Activated CD4-positive, alpha-beta T cell treated with anti-CD3 and anti-CD28 coated beads, Interleukin-2, amount 50 U/mL, for 16 hours (primary cell): ENCODE measurements around the gene NPC1L1.

ENCODE experiments used
- DNase-seq: peaks from one replicate; pipeline ENCODE4 v3.0.0-alpha.2; 2020

Gene NPC1L1

GRCh38 chr7:44541028-44541869, at the start of gene NPC1L1:
NPC1L1 (minus strand) TSS chr7:44541330; CDS start chr7:44541259, 71 bp downstream.
- no peak for DNase-seq

DNA sequence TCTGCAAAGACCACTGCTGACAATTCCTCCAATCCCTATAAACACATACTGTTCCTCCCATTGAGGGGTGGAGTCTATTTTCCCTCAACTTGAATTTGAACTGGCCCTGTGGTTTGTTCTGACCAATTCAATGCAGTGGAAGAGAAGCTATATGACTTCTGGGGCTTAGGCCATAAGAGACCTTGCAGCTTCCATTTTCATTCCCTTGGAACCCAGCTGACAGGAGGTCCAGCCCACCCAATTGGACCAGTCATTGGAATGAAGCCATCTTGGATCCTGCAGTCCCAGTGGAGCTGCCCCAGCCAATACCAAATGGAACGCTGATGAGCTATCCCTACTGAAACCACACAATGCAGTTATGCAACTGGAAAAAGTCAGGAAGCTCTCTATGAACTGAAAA, 49.8 kb upstream of the NPC1L1 start:
- no peak for DNase-seq

DNA sequence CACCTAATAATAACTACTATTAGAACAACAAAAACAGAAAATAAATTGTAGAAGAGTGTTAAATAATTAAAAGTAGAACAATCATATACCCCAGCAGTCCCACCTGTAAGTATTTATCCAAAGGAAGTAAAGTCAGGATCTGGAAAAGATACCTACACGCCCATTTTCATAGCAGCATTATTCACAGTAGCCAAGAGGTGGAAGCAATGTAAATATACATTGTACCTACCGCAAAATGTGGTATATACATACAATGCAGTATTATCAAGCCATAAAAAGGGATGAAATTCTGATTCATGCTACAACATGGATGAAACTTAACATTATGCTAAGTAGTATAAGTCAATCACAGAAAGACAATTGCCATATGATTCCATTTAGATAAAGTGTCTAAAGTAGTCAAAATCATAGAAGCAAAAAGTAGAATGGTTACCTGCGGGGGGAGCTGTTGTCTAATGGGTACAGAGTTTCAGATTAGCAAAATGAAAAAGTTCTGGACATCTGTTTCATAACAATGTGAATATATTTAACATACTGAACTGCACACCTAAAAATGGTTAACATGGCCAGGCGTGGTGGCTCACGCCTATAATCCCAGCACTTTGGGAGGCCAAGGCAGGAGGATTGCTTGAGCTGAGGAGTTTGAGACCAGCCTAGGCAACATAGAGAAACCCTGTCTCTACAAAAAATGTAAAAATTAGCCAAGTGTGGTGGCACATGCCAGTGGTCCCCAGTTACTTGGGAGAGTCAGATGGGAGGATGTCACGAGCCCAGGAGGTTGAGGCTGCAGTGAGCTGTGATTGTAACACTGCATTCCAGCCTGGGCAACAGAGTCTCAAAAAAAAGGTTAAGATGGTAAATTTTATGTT, 46.9 kb upstream of the NPC1L1 start:
- peak; percentile 66 for DNase-seq

- no peak for DNase-seq
Measured at GRCh38 chr7:44583146-44583865, 42.2 kb upstream of the NPC1L1 start.

- peak; percentile 100 for DNase-seq
Measured at GRCh38 chr7:44581879-44582603, 40.9 kb upstream of the NPC1L1 start, which contains the start of gene TMED4. TMED4 (minus strand) TSS chr7:44582231; CDS start chr7:44582206, 25 bp downstream.

GRCh38 chr7:44580945-44581878, 40.1 kb upstream of the NPC1L1 start:
- peak; percentile 60 for DNase-seq

DNA sequence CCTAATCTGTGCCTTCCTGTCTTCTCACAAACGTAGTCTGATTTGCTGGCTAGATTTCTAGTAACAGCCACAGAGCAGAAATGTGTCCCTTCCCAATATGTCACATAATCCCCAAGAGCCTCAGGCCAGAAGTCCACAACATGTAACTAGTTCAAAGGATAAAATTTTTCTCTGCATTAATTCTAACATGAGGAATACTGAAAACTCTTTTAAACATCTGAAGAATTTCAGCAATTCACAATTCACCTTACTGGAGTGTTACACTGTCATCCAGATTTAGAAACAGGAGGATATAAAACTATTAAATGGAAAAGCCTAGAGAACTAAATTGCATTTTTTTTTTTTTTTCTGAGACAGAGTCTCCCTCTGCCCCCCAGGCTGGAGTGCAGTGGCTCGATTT, 35.1 kb upstream of the NPC1L1 start:
- DNase-seq: no peak

- DNase-seq: no peak
Measured at GRCh38 chr7:44575054-44575453, 33.9 kb upstream of the NPC1L1 start.

- DNase-seq: no peak
Measured at GRCh38 chr7:44574287-44574872, 33.2 kb upstream of the NPC1L1 start.

GRCh38 chr7:44573464-44574286, 32.5 kb upstream of the NPC1L1 start, which contains the start of gene DDX56:
DDX56 (minus strand) TSS chr7:44573908; CDS start chr7:44573895, 13 bp downstream.
- peak; percentile 97 for DNase-seq

DNA sequence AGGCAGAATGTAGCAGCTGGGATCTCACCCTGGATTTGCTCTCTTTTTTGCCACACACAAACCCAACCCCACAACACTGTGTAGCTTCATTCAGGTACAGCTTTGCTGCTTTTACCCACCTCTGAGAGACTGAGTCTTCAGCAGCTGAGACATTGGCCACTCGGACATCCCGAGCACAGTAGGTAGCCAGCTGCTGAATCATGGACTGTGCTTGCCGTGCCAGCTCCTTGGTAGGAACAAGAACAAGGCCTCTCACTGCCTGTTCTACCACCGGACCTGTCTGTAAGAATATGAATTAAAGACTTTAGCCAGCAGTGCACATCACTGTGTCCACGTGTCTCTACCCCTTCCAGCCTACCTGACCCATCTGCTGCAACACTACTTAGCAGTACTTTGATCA, 31.6 kb upstream of the NPC1L1 start:
- no peak for DNase-seq

- DNase-seq: no peak
Measured at GRCh38 chr7:44569959-44570358, 28.8 kb upstream of the NPC1L1 start.

- DNase-seq: no peak
Measured at GRCh38 chr7:44568771-44569560, 27.8 kb upstream of the NPC1L1 start.

DNA sequence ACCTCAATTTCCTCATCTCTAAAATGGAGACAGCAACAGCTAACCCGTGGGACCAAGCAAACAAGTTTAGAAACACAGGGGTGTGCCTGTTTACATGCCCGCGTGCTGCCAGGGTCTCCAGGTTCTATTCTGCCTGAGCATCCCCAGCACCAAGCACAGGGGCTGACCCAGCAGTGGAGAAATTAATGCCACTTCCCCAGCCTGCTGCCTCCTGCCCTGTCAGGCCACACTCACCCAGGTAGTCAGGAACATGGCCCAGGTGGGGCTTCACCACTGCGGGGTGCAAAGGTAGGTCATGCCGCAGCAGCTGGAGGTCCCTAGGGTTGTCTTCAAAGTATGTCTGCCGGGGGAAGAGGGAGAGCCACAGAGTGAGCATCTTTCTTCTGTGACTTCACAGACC, 26.8 kb upstream of the NPC1L1 start:
- no peak for DNase-seq

GRCh38 chr7:44566680-44567079, 25.6 kb upstream of the NPC1L1 start:
- no peak for DNase-seq

GRCh38 chr7:44565795-44566559, 24.8 kb upstream of the NPC1L1 start:
- DNase-seq: no peak

- peak; percentile 64 for DNase-seq
Measured at GRCh38 chr7:44565097-44565794, 24.1 kb upstream of the NPC1L1 start.
